Gastrocnemius medialis (tissue), 4 donors: Measurements from ENCODE around the gene PTPN20.
"Not testable (repeated sequence)": the region's sequence is repeated elsewhere in the genome, so short reads cannot be mapped to it uniquely, and the experiment has no call there.

ENCODE experiments used
- CTCF ChIP-seq, 5 experiments: fragments of 450-650 bp in 3 of 5; fragments of 200-600 bp in 2 of 5; sonication (generic) in 2 of 5; IDR thresholded peaks in 4 of 5; conservative IDR thresholded peaks in 1 of 5; 1 replicate in 4 of 5; 2 replicates in 1 of 5; pipeline ENCODE4 v1.5.1; 2016 to 2019; ENCODE audit warnings: antibody characterized with exemption in 5 of 5, mild to moderate bottlenecking in 3 of 5, moderate library complexity in 3 of 5
- POLR2A ChIP-seq, 2 donors: fragments of 450-650 bp; IDR thresholded peaks; one replicate each; pipeline ENCODE4 v1.6.1; 2017; ENCODE audit warnings: antibody characterized with exemption in 2 of 2, mild to moderate bottlenecking in 2 of 2, moderate library complexity in 2 of 2

GRCh38 chr10:46869716-46870115 is 41.5 kb upstream of the PTPN20 start:
- not testable (repeated sequence) for TF ChIP-seq CTCF (IDR thresholded peaks at IDR 0.05 in 4 of 5, conservative IDR thresholded peaks at IDR 0.05 in 1 of 5); POLR2A (IDR thresholded peaks at IDR 0.05)
